Osteocyte (in vitro differentiated cells): ENCODE measurements around the gene CLEC3B. TPM values are rescaled to one million over a fixed set of nuclear protein-coding genes. Genes with fewer than 3 reads are reported as not detected.
A peak's percentile ranks its signal among the peaks of the same experiment; 100 is the strongest.

Source experiments
- DNase-seq: peaks from one replicate; pipeline ENCODE4 v3.0.0; 2021; ENCODE audit warnings: mixed read lengths; ENCODE audit not compliant: unreplicated experiment; ENCODE audit errors: extremely low spot score
- H3K27ac Mint-ChIP-seq: one replicate; pipeline ENCODE4 v1.8.0; 2021; ENCODE audit warnings: mild to moderate bottlenecking, mixed read lengths; ENCODE audit not compliant: unreplicated experiment
- H3K27me3 Mint-ChIP-seq: one replicate; pipeline ENCODE4 v1.8.0; 2021; ENCODE audit warnings: mixed read lengths; ENCODE audit not compliant: unreplicated experiment
- H3K36me3 Mint-ChIP-seq: one replicate; pipeline ENCODE4 v1.8.0; 2021; ENCODE audit warnings: mixed read lengths; ENCODE audit not compliant: unreplicated experiment
- H3K4me1 Mint-ChIP-seq: one replicate; pipeline ENCODE4 v1.8.0; 2021; ENCODE audit warnings: mixed read lengths; ENCODE audit not compliant: unreplicated experiment
- H3K4me3 Mint-ChIP-seq: one replicate; pipeline ENCODE4 v1.8.0; 2021; ENCODE audit warnings: mild to moderate bottlenecking, moderate library complexity, mixed read lengths; ENCODE audit not compliant: unreplicated experiment
- H3K9me3 Mint-ChIP-seq: one replicate; pipeline ENCODE4 v1.8.0; 2021; ENCODE audit warnings: mixed read lengths; ENCODE audit not compliant: unreplicated experiment
- total RNA-seq: library from RNA; stranded (reverse); gene quantifications from 2 replicates; pipeline ENCODE4 v1.2.1, GENCODE V29; 2021
- TF ChIP-seq, protein P1 (sequence below): fragments of 200-600 bp; sonication (generic); IDR thresholded peaks from 2 replicates; pipeline ENCODE4 v1.5.0; 2021; ENCODE audit warnings: antibody characterized with exemption, mild to moderate bottlenecking, moderate library complexity

Gene CLEC3B
- total RNA-seq, 1 donor from 2014 or later: 181 TPM

DNA sequence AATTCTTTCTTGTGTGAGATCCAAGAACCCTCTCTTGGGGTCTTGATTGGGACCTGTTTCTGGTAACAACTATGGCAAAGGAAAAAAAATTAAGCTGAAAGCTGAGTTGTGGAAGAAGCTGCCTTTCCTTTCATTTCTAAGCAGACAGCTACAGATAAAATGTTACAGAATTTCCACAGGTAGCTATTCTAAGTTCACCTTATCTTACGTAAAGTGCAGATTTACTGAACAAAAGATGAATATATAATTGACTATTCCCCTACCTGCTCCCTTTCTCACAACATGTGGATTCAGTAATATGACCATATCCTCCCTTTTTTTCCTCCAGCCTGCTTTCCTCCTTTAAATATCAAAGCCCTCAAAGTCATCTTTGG, 36.6 kb downstream of the CLEC3B start:
- no peak overlapping the region for H3K27ac Mint-ChIP-seq
- TF ChIP-seq, protein P1, sequence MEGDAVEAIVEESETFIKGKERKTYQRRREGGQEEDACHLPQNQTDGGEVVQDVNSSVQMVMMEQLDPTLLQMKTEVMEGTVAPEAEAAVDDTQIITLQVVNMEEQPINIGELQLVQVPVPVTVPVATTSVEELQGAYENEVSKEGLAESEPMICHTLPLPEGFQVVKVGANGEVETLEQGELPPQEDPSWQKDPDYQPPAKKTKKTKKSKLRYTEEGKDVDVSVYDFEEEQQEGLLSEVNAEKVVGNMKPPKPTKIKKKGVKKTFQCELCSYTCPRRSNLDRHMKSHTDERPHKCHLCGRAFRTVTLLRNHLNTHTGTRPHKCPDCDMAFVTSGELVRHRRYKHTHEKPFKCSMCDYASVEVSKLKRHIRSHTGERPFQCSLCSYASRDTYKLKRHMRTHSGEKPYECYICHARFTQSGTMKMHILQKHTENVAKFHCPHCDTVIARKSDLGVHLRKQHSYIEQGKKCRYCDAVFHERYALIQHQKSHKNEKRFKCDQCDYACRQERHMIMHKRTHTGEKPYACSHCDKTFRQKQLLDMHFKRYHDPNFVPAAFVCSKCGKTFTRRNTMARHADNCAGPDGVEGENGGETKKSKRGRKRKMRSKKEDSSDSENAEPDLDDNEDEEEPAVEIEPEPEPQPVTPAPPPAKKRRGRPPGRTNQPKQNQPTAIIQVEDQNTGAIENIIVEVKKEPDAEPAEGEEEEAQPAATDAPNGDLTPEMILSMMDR: no peak
- no peaks in the 10 kb centered on the region for H3K9me3 Mint-ChIP-seq
- H3K27me3 Mint-ChIP-seq: no peaks in the 10 kb centered on the region
- H3K4me3 Mint-ChIP-seq: no peak overlapping the region
- peaks cover 30% of the 10 kb centered on the region for H3K4me1 Mint-ChIP-seq
- DNase-seq: no peak
- H3K36me3 Mint-ChIP-seq: no peaks in the 10 kb centered on the region

DNA sequence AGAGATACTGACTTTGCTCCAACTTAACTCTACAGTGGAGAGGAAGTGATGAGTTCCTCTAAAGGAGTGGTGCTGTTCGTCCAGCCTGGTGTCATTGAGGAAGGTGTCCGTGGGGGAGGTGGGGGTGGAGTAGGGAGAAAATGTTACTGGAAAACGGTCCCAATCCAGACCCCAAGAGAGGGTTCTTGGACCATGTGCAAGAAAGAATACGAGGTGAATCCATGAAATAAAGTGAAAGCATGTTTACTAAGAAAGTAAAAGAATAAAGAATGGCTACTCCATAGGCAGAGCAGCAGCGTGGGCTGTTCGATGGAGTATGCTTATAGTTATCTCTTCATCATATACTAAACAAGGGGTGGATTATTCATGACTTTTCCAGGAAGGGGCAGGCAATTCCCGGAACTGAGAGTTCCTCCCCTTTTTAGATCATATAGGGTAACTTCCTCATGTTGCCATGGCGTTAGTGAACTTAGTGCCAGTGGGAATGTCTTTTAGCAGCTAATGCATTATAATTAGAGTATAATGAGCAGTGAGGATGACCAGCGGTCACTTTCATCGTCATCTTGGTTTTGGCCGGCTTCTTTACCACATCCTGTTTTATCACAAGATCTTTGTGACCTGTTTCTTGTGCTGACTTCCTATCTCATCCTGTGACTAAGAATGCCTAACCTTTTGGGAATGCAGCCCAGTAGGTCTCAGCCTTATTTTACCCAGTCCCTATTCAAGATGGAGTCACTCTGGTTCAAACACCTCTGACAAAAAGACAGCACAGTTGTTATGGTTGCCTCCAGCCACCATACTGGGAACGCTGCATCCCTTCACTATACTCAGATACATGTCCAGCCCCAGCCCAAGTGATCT, 38.6 kb downstream of the CLEC3B start:
- Mint-ChIP-seq H3K4me3 (no peak overlapping the region), H3K9me3 (no peaks in the 10 kb centered on the region), H3K4me1 (peaks cover 14% of the 10 kb centered on the region), H3K27ac (peak overlapping the region; percentile 24), H3K27me3 (peaks cover 2% of the 10 kb centered on the region), H3K36me3 (no peaks in the 10 kb centered on the region)
- no peak for DNase-seq
- TF ChIP-seq, protein P1: no peak

DNA sequence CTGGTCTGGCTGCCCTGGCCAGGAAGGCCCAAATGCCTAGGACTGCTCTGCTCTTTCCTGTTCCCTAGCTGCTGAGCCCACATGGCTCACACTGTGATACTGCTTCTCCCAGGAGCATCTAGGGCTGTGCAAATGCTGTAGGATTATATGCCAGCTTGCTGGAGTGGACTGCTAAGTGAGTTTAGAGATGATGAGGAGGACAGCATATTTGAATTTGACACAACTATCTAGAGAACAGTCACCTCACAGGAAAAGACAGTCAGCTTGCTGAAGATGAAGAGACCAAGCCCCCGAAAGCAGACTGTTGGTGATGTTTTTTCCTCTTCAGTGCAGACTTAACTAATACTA, 39.2 kb downstream of the CLEC3B start:
- TF ChIP-seq, protein P1: no peak
- Mint-ChIP-seq H3K27me3 (peaks cover 2% of the 10 kb centered on the region), H3K9me3 (no peaks in the 10 kb centered on the region), H3K4me3 (no peak overlapping the region), H3K27ac (no peak overlapping the region), H3K36me3 (no peaks in the 10 kb centered on the region), H3K4me1 (peaks cover 9% of the 10 kb centered on the region)
- DNase-seq: no peak

DNA sequence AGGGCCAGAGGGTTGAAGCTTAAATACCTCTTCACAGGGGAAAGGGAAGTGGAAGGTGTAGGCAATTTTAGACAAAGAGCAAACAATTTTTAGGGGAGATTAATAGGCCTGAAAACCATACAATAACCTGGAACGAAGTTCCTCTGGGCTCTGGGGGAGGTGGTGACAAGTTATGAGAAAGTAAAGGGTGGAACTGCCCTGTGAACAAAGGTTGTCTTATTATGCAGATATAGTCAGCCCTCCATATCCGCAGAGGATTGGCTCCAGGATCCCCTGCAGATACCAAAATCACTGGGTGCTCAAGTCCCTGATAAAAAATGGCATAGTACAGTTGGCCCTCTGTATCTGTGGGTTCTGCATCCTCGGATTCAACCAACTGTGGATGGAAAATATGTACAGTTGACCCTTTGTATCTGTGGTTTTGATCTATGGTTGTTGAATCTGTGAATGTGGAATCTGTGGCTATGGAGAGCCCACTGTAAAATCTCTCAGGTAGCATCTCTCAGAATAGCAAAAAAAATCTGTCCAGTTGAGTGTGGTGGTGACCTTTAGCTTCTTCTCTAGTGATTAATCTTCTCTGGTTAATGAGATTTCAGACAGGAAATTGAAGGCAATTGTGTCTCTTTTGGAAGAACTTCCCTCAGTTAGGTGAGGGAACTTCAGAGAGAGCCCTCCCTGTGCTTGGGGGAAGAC, 40.2 kb downstream of the CLEC3B start:
- H3K27ac Mint-ChIP-seq: no peak overlapping the region
- H3K36me3 Mint-ChIP-seq: no peaks in the 10 kb centered on the region
- DNase-seq: no peak
- H3K4me1 Mint-ChIP-seq: peaks cover 3% of the 10 kb centered on the region
- H3K27me3 Mint-ChIP-seq: peaks cover 2% of the 10 kb centered on the region
- TF ChIP-seq, protein P1: no peak
- no peak overlapping the region for H3K4me3 Mint-ChIP-seq
- H3K9me3 Mint-ChIP-seq: no peaks in the 10 kb centered on the region

DNA sequence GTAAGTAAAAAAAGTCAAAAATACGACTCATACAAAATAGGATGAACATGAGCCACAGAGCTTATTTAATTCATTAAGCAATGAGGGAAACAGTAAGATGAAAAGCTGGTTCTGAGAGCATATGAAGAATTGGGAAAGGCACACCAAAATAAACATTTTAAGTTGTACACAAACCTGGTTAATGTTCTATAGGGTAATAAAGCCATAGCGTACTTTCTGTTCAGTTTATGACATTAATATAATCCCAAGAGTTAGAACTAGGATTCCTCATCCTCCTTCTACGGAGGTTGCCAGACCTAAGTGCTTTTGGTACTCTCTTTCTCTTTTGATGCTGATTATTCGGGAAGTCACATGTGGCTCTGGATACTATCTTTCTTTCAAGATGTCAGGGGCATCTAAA, 41.4 kb downstream of the CLEC3B start:
- Mint-ChIP-seq H3K36me3 (no peaks in the 10 kb centered on the region), H3K27ac (no peak overlapping the region), H3K9me3 (no peaks in the 10 kb centered on the region), H3K4me3 (no peak overlapping the region), H3K4me1 (peaks cover 3% of the 10 kb centered on the region), H3K27me3 (peaks cover 2% of the 10 kb centered on the region)
- DNase-seq: no peak
- TF ChIP-seq, protein P1: no peak
